MM.1S (cell line): ENCODE measurements around the gene MGAT5.

ENCODE experiments used
- DNase-seq: peaks from one replicate; pipeline ENCODE4 v3.0.0-alpha.2; 2015
- H2AFZ ChIP-seq: fragments of 300-600 bp; sonication (generic); 2 replicates; pipeline ENCODE4 v1.6.0; 2016; ENCODE audit warnings: antibody characterized with exemption, low read length
- H3F3A ChIP-seq: fragments of 300-600 bp; sonication (generic); 2 replicates; pipeline ENCODE4 v1.6.1; 2016; ENCODE audit warnings: mild to moderate bottlenecking, antibody characterized with exemption, low read length, moderate library complexity, mixed read lengths; ENCODE audit not compliant: insufficient read depth
- H3K27ac ChIP-seq: fragments of 300-600 bp; sonication (generic); 2 replicates; pipeline ENCODE4 v1.5.1; 2016; ENCODE audit warnings: mild to moderate bottlenecking, low read length
- H3K27me3 ChIP-seq: fragments of 300-600 bp; sonication (generic); replicated peaks from 2 replicates; pipeline ENCODE4 v1.6.0; 2016; ENCODE audit warnings: low read length; ENCODE audit not compliant: insufficient read depth
- H3K36me3 ChIP-seq: fragments of 300-600 bp; sonication (generic); replicated peaks from 2 replicates; pipeline ENCODE4 v1.6.1; 2016; ENCODE audit warnings: mild to moderate bottlenecking, low read length, mixed read lengths; ENCODE audit not compliant: insufficient read depth
- H3K4me1 ChIP-seq: fragments of 300-600 bp; sonication (generic); 2 replicates; pipeline ENCODE4 v1.6.1; 2016; ENCODE audit warnings: low read length, mixed read lengths
- H3K4me2 ChIP-seq: fragments of 300-600 bp; sonication (generic); 2 replicates; pipeline ENCODE4 v1.6.0; 2016; ENCODE audit warnings: low read depth, low read length
- H3K4me3 ChIP-seq: fragments of 300-600 bp; sonication (generic); 2 replicates; pipeline ENCODE4 v1.5.1; 2016; ENCODE audit warnings: low read length, mixed read lengths
- H3K79me2 ChIP-seq: fragments of 300-600 bp; sonication (generic); 2 replicates; pipeline ENCODE4 v1.6.1; 2016; ENCODE audit warnings: mixed run types, low read length, mixed read lengths
- H3K9ac ChIP-seq: fragments of 300-600 bp; sonication (generic); 2 replicates; pipeline ENCODE4 v1.6.1; 2016; ENCODE audit warnings: low read length, mixed read lengths
- H3K9me2 ChIP-seq: fragments of 300-600 bp; sonication (generic); replicated peaks from 2 replicates; pipeline ENCODE4 v1.6.1; 2016; ENCODE audit warnings: mild to moderate bottlenecking, low read length, mixed read lengths; ENCODE audit not compliant: insufficient read depth
- H3K9me3 ChIP-seq: fragments of 300-600 bp; sonication (generic); replicated peaks from 2 replicates; pipeline ENCODE4 v1.6.1; 2016; ENCODE audit warnings: mild to moderate bottlenecking, low read length, mixed read lengths; ENCODE audit not compliant: insufficient read depth
- H4K20me1 ChIP-seq: fragments of 300-600 bp; sonication (generic); 2 replicates; pipeline ENCODE4 v1.6.1; 2016; ENCODE audit warnings: mild to moderate bottlenecking, low read length, moderate library complexity, mixed read lengths; ENCODE audit not compliant: insufficient read depth
- EZH2 ChIP-seq: fragments of 300-600 bp; sonication (generic); optimal IDR thresholded peaks from 2 replicates; pipeline ENCODE3; 2017; ENCODE audit warnings: low read depth, mild to moderate bottlenecking, antibody characterized with exemption, low read length, mixed read lengths
- EZH2phosphoT487 ChIP-seq: fragments of 300-600 bp; sonication (generic); IDR thresholded peaks from 2 replicates; pipeline ENCODE4 v1.6.1; 2018; ENCODE audit warnings: antibody characterized with exemption, low read length
- TF ChIP-seq, protein P1 (sequence below): fragments of 300-600 bp; sonication (generic); IDR thresholded peaks from 2 replicates; pipeline ENCODE4 v1.5.1; 2016; ENCODE audit warnings: antibody characterized with exemption, low read length, mixed read lengths

Gene MGAT5

DNA sequence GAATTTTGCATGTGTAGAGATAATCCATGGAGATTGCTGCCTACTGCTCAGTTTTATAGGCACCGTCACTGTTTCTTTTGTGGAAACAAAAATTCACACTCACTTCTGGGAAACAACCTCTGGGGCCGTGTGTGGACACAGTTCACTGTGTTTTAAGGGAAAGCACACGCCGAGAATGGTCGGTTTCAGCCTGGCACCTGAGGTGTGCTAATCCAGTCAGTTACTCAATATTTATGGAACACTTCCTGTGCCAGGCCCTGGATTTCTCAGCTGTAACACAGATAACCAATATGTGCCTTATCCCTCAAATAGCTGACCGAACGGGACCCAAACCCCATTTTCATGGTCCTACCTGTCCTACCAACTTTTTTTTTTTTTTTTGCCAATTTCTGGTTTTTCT is 179.6 kb downstream of the MGAT5 start:
- Histone ChIP-seq H3K27me3 (no peaks in the 10 kb centered on the region), H3K27ac (no peak overlapping the region), H3K36me3 (peaks cover 5% of the 10 kb centered on the region; the same call in 1 of the 2 replicates), H4K20me1 (no peaks in the 10 kb centered on the region), H3K9me3 (no peaks in the 10 kb centered on the region), H3K79me2 (no peaks in the 10 kb centered on the region), H3K9ac (no peak overlapping the region), H3F3A (no peaks in the 10 kb centered on the region), H3K4me1 (no peaks in the 10 kb centered on the region), H2AFZ (no peak overlapping the region), H3K4me3 (no peak overlapping the region), H3K9me2 (no peaks in the 10 kb centered on the region), H3K4me2 (no peak overlapping the region)
- DNase-seq = no peak
- TF ChIP-seq, protein P1, sequence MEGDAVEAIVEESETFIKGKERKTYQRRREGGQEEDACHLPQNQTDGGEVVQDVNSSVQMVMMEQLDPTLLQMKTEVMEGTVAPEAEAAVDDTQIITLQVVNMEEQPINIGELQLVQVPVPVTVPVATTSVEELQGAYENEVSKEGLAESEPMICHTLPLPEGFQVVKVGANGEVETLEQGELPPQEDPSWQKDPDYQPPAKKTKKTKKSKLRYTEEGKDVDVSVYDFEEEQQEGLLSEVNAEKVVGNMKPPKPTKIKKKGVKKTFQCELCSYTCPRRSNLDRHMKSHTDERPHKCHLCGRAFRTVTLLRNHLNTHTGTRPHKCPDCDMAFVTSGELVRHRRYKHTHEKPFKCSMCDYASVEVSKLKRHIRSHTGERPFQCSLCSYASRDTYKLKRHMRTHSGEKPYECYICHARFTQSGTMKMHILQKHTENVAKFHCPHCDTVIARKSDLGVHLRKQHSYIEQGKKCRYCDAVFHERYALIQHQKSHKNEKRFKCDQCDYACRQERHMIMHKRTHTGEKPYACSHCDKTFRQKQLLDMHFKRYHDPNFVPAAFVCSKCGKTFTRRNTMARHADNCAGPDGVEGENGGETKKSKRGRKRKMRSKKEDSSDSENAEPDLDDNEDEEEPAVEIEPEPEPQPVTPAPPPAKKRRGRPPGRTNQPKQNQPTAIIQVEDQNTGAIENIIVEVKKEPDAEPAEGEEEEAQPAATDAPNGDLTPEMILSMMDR = no peak
- TF ChIP-seq EZH2phosphoT487 (no peak), EZH2 (no peak)

DNA sequence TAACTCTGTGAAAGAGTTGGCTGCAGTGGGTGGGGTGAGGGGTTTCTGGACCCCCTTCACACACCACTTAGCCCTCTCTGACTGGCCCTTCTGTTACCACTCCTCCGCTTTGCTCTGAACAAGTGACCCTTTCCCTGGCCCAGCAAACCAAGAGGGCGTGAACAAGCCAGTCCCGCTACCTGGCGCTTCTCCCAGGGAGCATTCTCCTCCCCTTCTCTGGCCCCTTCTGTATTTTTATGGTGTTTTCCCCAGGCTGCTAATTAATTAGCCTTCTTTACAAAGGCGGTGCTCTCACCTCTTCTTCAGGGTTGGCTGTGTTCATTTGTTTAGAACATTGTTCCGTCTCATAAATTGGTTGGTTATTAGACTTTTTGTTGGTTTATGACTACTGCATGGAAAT is 180.1 kb downstream of the MGAT5 start:
- Histone ChIP-seq H2AFZ (no peak overlapping the region), H3F3A (no peaks in the 10 kb centered on the region), H3K79me2 (no peaks in the 10 kb centered on the region), H3K4me3 (no peak overlapping the region), H3K9ac (no peak overlapping the region), H3K9me2 (no peaks in the 10 kb centered on the region), H3K27me3 (no peaks in the 10 kb centered on the region), H3K27ac (no peak overlapping the region), H3K9me3 (no peaks in the 10 kb centered on the region), H3K36me3 (peaks cover 5% of the 10 kb centered on the region; the same call in 1 of the 2 replicates), H3K4me1 (no peaks in the 10 kb centered on the region), H4K20me1 (no peaks in the 10 kb centered on the region), H3K4me2 (no peak overlapping the region)
- no peak for DNase-seq
- TF ChIP-seq, protein P1 = no peak
- TF ChIP-seq EZH2 (no peak), EZH2phosphoT487 (no peak)

DNA sequence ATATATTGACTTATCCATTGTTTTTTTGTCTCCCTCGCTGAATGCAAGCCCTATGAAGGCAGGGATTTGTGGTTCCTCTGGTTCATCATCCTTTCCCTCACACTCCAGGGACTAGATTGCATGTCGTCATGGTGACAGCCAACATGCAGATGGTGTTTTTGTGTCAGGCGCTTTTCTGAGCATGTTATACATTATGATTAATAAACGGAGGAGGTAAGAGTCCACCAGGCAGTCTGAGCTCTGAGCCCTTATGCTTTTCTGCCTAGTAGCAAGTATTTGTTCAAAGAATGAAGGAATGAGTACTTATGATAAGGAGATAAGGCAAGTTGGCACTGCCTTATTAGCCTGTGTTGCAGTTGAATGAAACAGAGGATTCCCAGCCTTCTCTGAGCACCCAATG is 181.6 kb downstream of the MGAT5 start:
- DNase-seq = no peak
- Histone ChIP-seq H3F3A (no peaks in the 10 kb centered on the region), H3K79me2 (no peaks in the 10 kb centered on the region), H4K20me1 (no peaks in the 10 kb centered on the region), H3K9me2 (no peaks in the 10 kb centered on the region), H3K27me3 (no peaks in the 10 kb centered on the region), H3K4me2 (no peak overlapping the region), H3K4me3 (no peak overlapping the region), H2AFZ (no peak overlapping the region), H3K9me3 (no peaks in the 10 kb centered on the region), H3K27ac (no peak overlapping the region), H3K36me3 (peaks cover 8% of the 10 kb centered on the region; the same call in 1 of the 2 replicates), H3K4me1 (no peaks in the 10 kb centered on the region), H3K9ac (no peak overlapping the region)
- TF ChIP-seq EZH2 = no peak
- TF ChIP-seq, protein P1 = no peak
- TF ChIP-seq EZH2phosphoT487 = no peak

DNA sequence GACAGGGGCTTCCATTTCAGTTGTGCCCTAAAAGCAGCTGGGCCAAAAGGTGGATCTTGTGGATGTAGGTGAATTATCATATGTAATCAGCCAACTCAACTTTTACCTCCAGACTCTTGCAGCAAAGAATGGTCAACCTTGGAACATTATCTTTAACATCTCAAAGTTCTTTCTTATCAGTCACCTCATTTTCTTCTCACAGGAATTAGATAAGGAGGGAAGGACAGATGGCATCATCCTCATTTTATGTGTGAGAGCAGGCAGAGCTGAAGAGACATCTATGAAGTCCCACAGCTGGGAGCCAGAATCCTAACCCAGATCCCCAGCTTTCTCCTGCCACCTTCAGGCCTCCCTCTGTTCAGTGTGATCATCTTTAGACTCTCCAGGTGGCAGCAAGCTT is 182.1 kb downstream of the MGAT5 start:
- Histone ChIP-seq H3K36me3 (peaks cover 8% of the 10 kb centered on the region; the same call in 1 of the 2 replicates), H3F3A (no peaks in the 10 kb centered on the region), H3K4me3 (no peak overlapping the region), H3K9me2 (no peaks in the 10 kb centered on the region), H3K4me1 (no peaks in the 10 kb centered on the region), H4K20me1 (no peaks in the 10 kb centered on the region), H3K27me3 (no peaks in the 10 kb centered on the region), H2AFZ (no peak overlapping the region), H3K27ac (no peak overlapping the region), H3K9ac (no peak overlapping the region), H3K4me2 (no peak overlapping the region), H3K9me3 (no peaks in the 10 kb centered on the region), H3K79me2 (no peaks in the 10 kb centered on the region)
- DNase-seq = no peak
- TF ChIP-seq, protein P1 = no peak
